Stimulated activated naive CD4-positive, alpha-beta T cell treated with Interleukin-2 at 50 U/mL for 16 hours (primary cell): ENCODE results near the gene PIGC.

ENCODE experiments used
- DNase-seq: peaks from one replicate; lab custom pipeline; 2025; lab: John Stamatoyannopoulos, UW

The PIGC gene

DNA sequence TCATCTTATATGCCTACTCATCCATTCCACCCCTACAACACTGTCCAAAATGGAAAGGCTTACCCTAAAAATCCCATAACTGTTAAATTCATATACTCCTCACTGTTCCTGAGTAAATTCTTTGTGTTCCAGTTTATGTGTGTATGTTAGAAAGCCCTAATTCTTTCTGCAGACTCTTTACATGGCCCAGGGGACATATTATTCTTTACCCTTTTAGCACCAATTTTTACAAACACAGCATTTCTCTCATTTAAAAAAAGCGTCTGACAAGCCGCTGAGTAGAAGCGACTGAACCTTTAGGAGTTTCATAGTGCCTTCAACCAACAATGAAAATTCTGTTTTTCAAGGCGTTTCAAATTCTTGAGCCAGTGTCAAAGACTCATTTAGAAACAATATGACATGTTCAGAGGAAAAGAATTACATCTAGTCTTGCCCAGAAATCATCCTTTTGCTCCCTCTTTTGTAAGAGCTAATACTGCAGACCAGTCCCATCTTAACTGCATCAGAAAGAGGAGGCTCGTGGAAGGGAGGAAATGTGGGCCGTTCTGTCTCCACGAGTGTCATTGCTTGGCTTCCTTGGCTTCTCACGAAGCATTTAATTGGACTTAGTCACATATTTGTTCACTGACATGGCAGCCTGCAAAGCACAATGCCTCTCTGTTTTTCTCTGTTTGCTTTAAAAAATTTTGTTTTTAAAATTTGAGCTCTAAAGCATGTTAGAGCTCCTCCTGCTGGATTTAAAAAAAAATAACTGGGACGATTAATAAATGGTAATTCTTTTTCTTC, 44.7 kb downstream of the PIGC start:
- DNase-seq, result no peak

DNA sequence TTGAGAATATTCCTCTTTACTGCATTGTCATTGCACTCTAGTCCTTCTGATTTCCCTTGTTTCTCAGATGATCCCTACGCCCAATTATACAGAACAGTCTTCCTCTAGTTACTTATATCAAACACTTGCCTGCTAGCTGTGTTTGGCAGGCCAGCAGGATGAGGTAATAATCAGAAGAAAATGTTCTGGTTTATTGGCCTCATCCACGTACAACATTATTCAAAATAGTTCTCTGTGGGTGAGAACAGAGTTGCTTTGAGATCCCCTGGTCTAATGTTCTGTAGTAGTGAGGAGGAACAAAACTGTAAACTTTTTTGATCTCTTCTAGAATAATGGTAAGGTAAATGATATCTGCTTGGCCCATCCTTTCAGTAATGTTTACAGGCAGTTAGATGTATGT, 45.7 kb downstream of the PIGC start:
- no peak for DNase-seq

DNA sequence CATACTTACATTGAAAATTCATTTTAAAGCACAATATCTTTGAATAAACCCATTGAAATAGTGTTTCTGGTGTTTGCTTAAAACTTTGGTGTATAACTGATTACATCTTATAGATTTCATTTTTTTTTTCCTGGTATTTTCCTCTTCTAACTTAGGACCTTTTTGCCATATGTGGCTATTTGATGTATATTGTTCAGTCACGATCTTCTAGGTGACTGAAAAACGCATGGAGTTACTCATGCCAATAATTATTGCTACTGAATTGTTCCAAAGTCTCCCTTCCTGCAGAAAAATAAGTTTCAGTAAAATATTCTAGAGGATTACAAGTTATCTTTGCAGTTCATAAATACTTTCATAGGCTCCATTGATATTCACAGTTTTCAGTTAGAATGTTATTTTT, 46.2 kb downstream of the PIGC start:
- DNase-seq, result no peak

DNA sequence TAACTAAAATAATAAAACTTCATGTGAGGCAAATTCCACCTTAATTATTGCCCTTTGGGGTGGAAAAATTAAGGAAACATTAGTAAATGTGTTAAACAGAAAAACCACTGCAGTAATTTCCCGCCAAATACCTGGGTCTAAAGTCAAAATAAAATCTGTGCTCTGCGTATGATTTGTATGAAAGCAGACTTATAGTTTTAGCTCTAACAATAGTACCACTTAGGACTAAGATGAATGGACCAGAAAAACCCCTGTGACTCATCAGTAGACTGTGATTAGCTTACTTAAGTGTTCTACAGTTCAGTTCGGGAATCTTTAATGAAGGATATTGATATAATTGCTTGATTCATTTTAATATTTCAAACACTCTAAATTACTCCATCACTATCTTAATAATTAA, 46.6 kb downstream of the PIGC start:
- no peak for DNase-seq

DNA sequence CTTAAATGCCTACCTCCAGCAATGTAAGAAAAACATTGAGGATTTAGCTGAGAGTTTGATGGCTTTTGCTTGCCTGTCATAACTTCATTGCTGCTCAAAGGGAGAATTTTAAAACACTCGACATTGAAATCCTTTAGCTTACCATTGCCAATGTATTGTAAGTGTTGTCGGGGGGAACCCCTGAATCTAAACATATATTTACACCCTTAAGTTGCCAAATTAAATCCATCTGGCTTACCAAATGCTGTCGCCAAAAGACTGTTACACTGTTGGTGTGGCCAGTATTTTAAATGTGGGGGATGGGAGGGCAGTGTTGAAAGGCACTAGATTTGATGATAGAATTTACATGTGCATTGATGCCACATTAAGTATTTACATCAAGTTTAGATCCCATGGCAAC, 48.3 kb downstream of the PIGC start:
- DNase-seq, result no peak

GRCh38 chr1:172394811-172395210, 49.1 kb downstream of the PIGC start:
- no peak for DNase-seq

DNA sequence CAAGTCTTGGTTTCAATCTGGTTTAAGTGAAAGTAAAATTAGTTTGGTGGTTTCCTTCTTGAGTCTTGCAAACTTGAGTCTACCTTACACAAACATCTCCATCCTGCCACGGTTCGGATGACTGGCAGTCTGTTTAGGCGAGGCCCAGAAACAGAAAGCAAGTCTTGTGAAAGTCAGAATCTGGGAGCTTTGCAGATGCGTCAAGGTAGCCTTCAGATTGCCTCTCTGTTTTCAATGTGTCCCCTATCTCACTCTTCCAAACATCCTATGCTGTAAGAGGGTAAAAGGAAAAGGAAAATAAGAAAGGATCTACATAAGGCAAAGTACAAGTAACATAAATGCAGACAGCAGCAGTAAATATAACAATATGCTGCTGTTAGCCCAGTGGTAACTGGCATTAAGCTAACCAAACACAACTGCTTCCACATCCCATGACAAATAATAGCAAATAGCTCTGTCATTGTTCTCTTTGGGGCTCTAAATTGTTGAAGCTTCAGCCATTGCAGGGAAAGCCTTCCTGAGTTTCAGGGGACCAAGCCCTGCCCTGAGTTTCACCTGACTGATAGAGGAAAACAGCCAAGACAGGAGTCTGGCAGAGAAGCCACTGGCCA, 49.6 kb downstream of the PIGC start:
- peak; percentile 64 for DNase-seq

- DNase-seq, result no peak
Measured at GRCh38 chr1:172393354-172393753, 50.5 kb downstream of the PIGC start.

DNA sequence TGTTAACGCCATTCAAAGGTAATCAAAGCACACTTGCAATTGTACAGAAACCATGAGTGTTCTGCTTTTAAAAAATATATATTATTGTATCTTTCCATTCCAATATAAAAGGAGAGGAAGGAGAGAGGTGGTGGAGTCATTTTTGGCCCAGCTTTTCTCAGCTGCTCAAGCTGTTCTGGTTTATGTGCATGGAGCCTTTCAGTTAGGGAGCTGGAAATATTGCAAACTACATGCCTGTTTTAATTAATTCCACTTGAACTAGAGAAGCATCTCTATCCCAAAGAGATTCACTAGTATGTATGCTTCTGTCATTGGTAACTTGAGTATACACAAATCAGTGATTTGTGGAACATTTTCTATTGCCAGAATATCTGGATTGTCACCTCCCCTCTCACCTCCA, 51.9 kb downstream of the PIGC start:
- DNase-seq, result no peak
